ENCODE results near the gene ZDHHC7.

- TF ChIP-seq ESRRG (CRISPR knock-in tag; IDR thresholded peaks at IDR 0.05) (no peak), OSR1 (CRISPR knock-in tag; IDR thresholded peaks at IDR 0.05) (no peak), ZFP30 (CRISPR knock-in tag; IDR thresholded peaks at IDR 0.05) (no peak), RARB (CRISPR knock-in tag; IDR thresholded peaks at IDR 0.05) (no peak), SNAI2 (CRISPR knock-in tag; IDR thresholded peaks at IDR 0.05) (no peak)
- TF ChIP-seq, protein P1, sequence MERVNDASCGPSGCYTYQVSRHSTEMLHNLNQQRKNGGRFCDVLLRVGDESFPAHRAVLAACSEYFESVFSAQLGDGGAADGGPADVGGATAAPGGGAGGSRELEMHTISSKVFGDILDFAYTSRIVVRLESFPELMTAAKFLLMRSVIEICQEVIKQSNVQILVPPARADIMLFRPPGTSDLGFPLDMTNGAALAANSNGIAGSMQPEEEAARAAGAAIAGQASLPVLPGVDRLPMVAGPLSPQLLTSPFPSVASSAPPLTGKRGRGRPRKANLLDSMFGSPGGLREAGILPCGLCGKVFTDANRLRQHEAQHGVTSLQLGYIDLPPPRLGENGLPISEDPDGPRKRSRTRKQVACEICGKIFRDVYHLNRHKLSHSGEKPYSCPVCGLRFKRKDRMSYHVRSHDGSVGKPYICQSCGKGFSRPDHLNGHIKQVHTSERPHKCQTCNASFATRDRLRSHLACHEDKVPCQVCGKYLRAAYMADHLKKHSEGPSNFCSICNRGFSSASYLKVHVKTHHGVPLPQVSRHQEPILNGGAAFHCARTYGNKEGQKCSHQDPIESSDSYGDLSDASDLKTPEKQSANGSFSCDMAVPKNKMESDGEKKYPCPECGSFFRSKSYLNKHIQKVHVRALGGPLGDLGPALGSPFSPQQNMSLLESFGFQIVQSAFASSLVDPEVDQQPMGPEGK (CRISPR knock-in tag; IDR thresholded peaks at IDR 0.05; ENCODE audit: borderline replicate concordance): no peak
- TF ChIP-seq, protein P2, sequence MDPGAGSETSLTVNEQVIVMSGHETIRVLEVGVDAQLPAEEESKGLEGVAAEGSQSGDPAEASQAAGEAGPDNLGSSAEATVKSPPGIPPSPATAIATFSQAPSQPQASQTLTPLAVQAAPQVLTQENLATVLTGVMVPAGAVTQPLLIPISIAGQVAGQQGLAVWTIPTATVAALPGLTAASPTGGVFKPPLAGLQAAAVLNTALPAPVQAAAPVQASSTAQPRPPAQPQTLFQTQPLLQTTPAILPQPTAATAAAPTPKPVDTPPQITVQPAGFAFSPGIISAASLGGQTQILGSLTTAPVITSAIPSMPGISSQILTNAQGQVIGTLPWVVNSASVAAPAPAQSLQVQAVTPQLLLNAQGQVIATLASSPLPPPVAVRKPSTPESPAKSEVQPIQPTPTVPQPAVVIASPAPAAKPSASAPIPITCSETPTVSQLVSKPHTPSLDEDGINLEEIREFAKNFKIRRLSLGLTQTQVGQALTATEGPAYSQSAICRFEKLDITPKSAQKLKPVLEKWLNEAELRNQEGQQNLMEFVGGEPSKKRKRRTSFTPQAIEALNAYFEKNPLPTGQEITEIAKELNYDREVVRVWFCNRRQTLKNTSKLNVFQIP (CRISPR knock-in tag; IDR thresholded peaks at IDR 0.05; ENCODE audit: borderline replicate concordance, low read depth): no peak
Measured at GRCh38 chr16:85018529-85019236, 7.3 kb upstream of the ZDHHC7 start.
